Tibial nerve (tissue), 4 donors: ENCODE data around the gene NFATC1. TPM values are rescaled to one million over a fixed set of nuclear protein-coding genes. Genes with fewer than 3 reads are reported as not detected.

Experiments used
- DNase-seq, 2 donors: peaks; one replicate each; pipeline ENCODE4 v3.0.0-alpha.2; 2019; ENCODE audit warnings: low spot score in 2 of 2
- H3K27ac ChIP-seq, 4 donors: fragments of 200-600 bp; sonication (generic) in 3 of 4; one replicate each; pipeline ENCODE4 v1.5.1; 2017 to 2019; ENCODE audit warnings: mild to moderate bottlenecking in 1 of 4
- H3K27me3 ChIP-seq, 2 donors: fragments of 200-600 bp; sonication (generic) in 1 of 2; one replicate each; pipeline versions ENCODE4 v1.5.1 to v1.6.0; 2017 to 2019
- H3K36me3 ChIP-seq, 3 donors: fragments of 200-600 bp; sonication (generic); one replicate each; pipeline ENCODE4 v1.5.1; 2018 to 2019
- H3K4me1 ChIP-seq, 4 donors: fragments of 200-600 bp; sonication (generic) in 3 of 4; one replicate each; pipeline ENCODE4 v1.5.1; 2017 to 2019
- H3K4me3 ChIP-seq, 4 donors: fragments of 200-600 bp; sonication (generic) in 3 of 4; one replicate each; pipeline ENCODE4 v1.5.1; 2017 to 2019; ENCODE audit warnings: mild to moderate bottlenecking in 1 of 4, moderate library complexity in 1 of 4
- H3K9me3 ChIP-seq, 4 donors: fragments of 200-600 bp; sonication (generic) in 3 of 4; one replicate each; pipeline ENCODE4 v1.5.1; 2017 to 2019
- CTCF ChIP-seq, 5 experiments: fragments of 200-600 bp in 3 of 5; fragments of 450-650 bp in 2 of 5; sonication (generic) in 3 of 5; IDR thresholded peaks; one replicate each; pipeline ENCODE4 v1.5.1; 2016 to 2019; ENCODE audit warnings: antibody characterized with exemption in 5 of 5, mild to moderate bottlenecking in 3 of 5, moderate library complexity in 2 of 5
- EP300 ChIP-seq, 2 donors: sonication (generic); formaldehyde crosslinking; IDR thresholded peaks; one replicate each; pipeline ENCODE4 v1.6.1; 2017; ENCODE audit warnings: antibody characterized with exemption in 2 of 2, mild to moderate bottlenecking in 1 of 2
- POLR2A ChIP-seq, 2 donors: fragments of 450-650 bp; IDR thresholded peaks; one replicate each; pipeline ENCODE4 v1.6.1; 2017; ENCODE audit warnings: antibody characterized with exemption in 2 of 2, mild to moderate bottlenecking in 2 of 2, moderate library complexity in 2 of 2
- WGBS, 2 donors: methylation state at CpG; one replicate each; pipeline ENCODE4 v1.1.5; 2018; 5-methylcytosine and 5-hydroxymethylcytosine counted together
- total RNA-seq, 4 donors: library from RNA; depleted of rRNA; stranded (reverse); fragments of >200 nt; gene quantifications; one replicate each; pipeline ENCODE4 v1.1.0, GENCODE V29; 2016

NFATC1 gene
- total RNA-seq, 4 donors from 2014 or later: 33.7 to 48.6 (median 37.8) TPM

DNA sequence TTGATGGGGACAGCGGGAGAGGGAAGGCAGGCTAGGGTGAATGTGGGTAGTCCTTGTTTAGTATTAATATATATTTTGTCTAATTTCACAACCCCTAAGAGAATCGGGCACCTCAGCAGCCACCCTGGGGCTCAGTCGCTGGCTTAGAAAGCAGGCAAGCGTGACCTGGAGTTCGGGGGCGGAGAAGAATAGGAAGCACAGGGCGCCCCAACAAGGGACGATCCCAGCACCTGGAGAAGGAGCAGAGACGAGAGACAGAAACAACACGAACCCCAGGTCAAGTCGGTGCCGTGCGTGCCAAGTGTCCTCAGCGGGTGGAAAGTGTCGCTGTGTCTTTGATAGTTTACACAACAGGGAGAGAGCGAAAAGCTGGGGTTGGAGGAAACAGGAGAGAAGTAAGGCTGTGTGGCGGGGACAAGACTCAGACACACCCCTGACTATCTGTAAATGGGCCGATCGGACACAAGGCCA, 95.4 kb downstream of the NFATC1 start:
- Histone ChIP-seq H3K27ac (no peak overlapping the region), H3K36me3 (peaks cover 0 to 88% (median 8%) of the 10 kb centered on the region in 3 donors), H3K4me1 (peaks cover 0 to 5% (median under 1%) of the 10 kb centered on the region in 4 donors), H3K4me3 (no peak overlapping the region), H3K27me3 (no peaks in the 10 kb centered on the region), H3K9me3 (no peaks in the 10 kb centered on the region)
- DNase-seq: no peak
- WGBS, 2 donors: 89 to 91% methylated on average over 19 of the region's 19 CpGs
- TF ChIP-seq POLR2A (IDR thresholded peaks at IDR 0.05): no peak
- TF ChIP-seq EP300 (IDR thresholded peaks at IDR 0.05): no peak
- no peak for TF ChIP-seq CTCF (IDR thresholded peaks at IDR 0.05)

- H3K4me3 ChIP-seq: no peak overlapping the region
- H3K4me1 ChIP-seq: peaks cover 0 to 14% (median 6%) of the 10 kb centered on the region in 4 donors
- peak in 1 of 2 donors; percentile 11 for DNase-seq
- H3K36me3 ChIP-seq: peaks cover 0 to 76% (median 0%) of the 10 kb centered on the region in 3 donors
- no peak for TF ChIP-seq EP300 (IDR thresholded peaks at IDR 0.05)
- no peak for TF ChIP-seq CTCF (IDR thresholded peaks at IDR 0.05)
- no peak for TF ChIP-seq POLR2A (IDR thresholded peaks at IDR 0.05)
- 94 to 96% methylated on average over 64 to 65 of the region's 65 CpGs for WGBS, 2 donors
- no peak overlapping the region for H3K27ac ChIP-seq
- H3K9me3 ChIP-seq: peaks cover 0 to 1% (median under 1%) of the 10 kb centered on the region in 4 donors
- H3K27me3 ChIP-seq: no peaks in the 10 kb centered on the region
Observed at GRCh38 chr18:79493211-79493800, 97.6 kb downstream of the NFATC1 start.

DNA sequence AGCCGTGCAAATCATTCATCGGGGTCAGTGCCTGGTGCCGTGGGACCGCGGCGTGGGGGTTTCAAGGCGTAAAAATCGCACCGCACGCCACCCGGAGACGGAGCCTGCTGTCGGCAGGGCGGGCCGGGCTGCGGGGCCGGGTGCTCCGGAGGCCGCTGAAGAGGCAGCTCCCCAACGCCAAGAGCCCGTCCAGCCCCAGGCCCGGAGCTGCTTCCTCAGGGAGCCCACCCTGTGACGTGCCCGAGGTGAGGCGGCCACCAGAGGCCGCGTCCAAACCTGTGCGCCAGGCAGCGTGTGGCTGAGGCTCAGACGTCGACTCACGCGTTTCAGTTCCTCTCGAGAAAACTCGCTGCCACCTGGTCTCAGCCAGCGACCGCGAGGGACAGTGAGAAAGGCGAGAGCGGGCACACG, 98.1 kb downstream of the NFATC1 start:
- DNase-seq: no peak

DNA sequence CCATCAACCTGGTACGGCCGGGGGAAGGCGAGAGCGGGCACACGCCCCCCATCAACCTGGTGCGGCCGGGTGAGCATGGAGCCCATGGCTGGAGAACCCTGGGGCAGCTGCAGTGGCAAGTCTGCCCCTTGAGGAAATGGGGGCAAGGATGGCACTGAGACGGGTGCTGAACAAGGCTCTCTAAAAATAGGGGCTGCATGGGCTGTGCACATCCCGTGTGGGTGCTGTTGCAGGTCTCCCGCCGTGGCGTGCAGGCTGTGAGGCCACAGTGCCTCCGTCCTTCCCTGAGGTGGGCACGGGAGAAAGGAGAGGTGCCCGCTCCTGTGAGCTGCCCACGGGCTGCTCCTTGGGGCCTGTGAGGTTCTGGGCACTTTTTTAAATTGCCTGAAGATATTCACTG, 99.2 kb downstream of the NFATC1 start:
- DNase-seq: no peak
- Histone ChIP-seq H3K36me3 (peaks cover 0 to 59% (median 0%) of the 10 kb centered on the region in 3 donors), H3K27ac (no peak overlapping the region), H3K9me3 (peaks cover 0 to 17% (median 5%) of the 10 kb centered on the region in 4 donors), H3K4me1 (peaks cover 0 to 14% (median 6%) of the 10 kb centered on the region in 4 donors), H3K27me3 (no peaks in the 10 kb centered on the region), H3K4me3 (no peak overlapping the region)
- TF ChIP-seq CTCF (IDR thresholded peaks at IDR 0.05) (no peak), POLR2A (IDR thresholded peaks at IDR 0.05) (no peak), EP300 (IDR thresholded peaks at IDR 0.05) (no peak)
- 95 to 96% methylated on average over 13 to 15 of the region's 16 CpGs for WGBS, 2 donors

More for the DNA sequence above, 98.1 kb downstream of the NFATC1 start:
- peaks cover 0 to 14% (median 6%) of the 10 kb centered on the region in 4 donors for H3K4me1 ChIP-seq
- peaks cover 0 to 71% (median 0%) of the 10 kb centered on the region in 3 donors for H3K36me3 ChIP-seq
- WGBS, 2 donors: 96 to 97% methylated on average over 39 to 41 of the region's 41 CpGs
- no peaks in the 10 kb centered on the region for H3K27me3 ChIP-seq
- H3K4me3 ChIP-seq: no peak overlapping the region
- no peak overlapping the region for H3K27ac ChIP-seq
- peaks cover 0 to 6% (median 3%) of the 10 kb centered on the region in 4 donors for H3K9me3 ChIP-seq
- TF ChIP-seq CTCF (IDR thresholded peaks at IDR 0.05) (no peak), POLR2A (IDR thresholded peaks at IDR 0.05) (no peak), EP300 (IDR thresholded peaks at IDR 0.05) (no peak)

GRCh38 chr18:79495591-79496071, 99.9 kb downstream of the NFATC1 start:
- Histone ChIP-seq H3K27ac (no peak overlapping the region), H3K4me1 (peaks cover 0 to 14% (median 6%) of the 10 kb centered on the region in 4 donors), H3K27me3 (no peaks in the 10 kb centered on the region), H3K4me3 (no peak overlapping the region), H3K36me3 (peaks cover 0 to 52% (median 0%) of the 10 kb centered on the region in 3 donors), H3K9me3 (peaks cover 0 to 24% (median 7%) of the 10 kb centered on the region in 4 donors)
- no peak for TF ChIP-seq POLR2A (IDR thresholded peaks at IDR 0.05)
- TF ChIP-seq CTCF (IDR thresholded peaks at IDR 0.05): no peak
- TF ChIP-seq EP300 (IDR thresholded peaks at IDR 0.05): no peak
- DNase-seq: no peak
- 96% methylated on average over 37 of the region's 37 CpGs for WGBS, 2 donors
